HEK293T (cell line): ENCODE results near the gene DKK3.

Experiments used
- CTCF ChIA-PET: fragments of 350-600 bp; formaldehyde crosslinking; extraction: SDS; loops from one replicate; lab custom pipeline; 2021; ENCODE audit warnings: antibody characterized with exemption, inconsistent platforms; lab: Yijun Ruan, JAX
- POLR2A ChIA-PET: fragments of 350-600 bp; formaldehyde crosslinking; extraction: SDS; loops from one replicate; lab custom pipeline; 2020; ENCODE audit warnings: antibody characterized with exemption, inconsistent platforms; lab: Yijun Ruan, JAX
- DNase-seq: peaks from one replicate; pipeline ENCODE4 v3.0.0; 2012; ENCODE audit warnings: mixed read lengths; ENCODE audit errors: extremely low spot score
- ARNT ChIP-seq: fragments of 450-650 bp; IDR thresholded peaks from 2 replicates; pipeline ENCODE4 v1.6.1; 2017; ENCODE audit warnings: mild to moderate bottlenecking
- BHLHE40 ChIP-seq: fragments of 450-650 bp; IDR thresholded peaks from 2 replicates; pipeline ENCODE4 v1.6.1; 2016; ENCODE audit warnings: mild to moderate bottlenecking, moderate library complexity, borderline replicate concordance
- CTBP1 ChIP-seq: fragments of 450-650 bp; IDR thresholded peaks from 2 replicates; pipeline ENCODE4 v1.6.1; 2016; ENCODE audit warnings: borderline replicate concordance
- ELF4 ChIP-seq: fragments of 450-650 bp; IDR thresholded peaks from 2 replicates; pipeline ENCODE4 v1.6.1; 2017; ENCODE audit warnings: antibody characterized with exemption
- FOXA1 ChIP-seq: fragments of 450-650 bp; IDR thresholded peaks from 2 replicates; pipeline ENCODE4 v1.6.1; 2016; ENCODE audit warnings: mild to moderate bottlenecking
- FOXK2 ChIP-seq: fragments of 450-650 bp; IDR thresholded peaks from 2 replicates; pipeline ENCODE4 v1.6.1; 2016; ENCODE audit warnings: mild to moderate bottlenecking
- FOXM1 ChIP-seq: fragments of 450-650 bp; IDR thresholded peaks from 2 replicates; pipeline ENCODE4 v1.6.1; 2017; ENCODE audit warnings: mild to moderate bottlenecking, borderline replicate concordance
- HDGF ChIP-seq: fragments of 450-650 bp; IDR thresholded peaks from 2 replicates; pipeline ENCODE4 v1.6.1; 2017; ENCODE audit warnings: antibody characterized with exemption, borderline replicate concordance
- L3MBTL2 ChIP-seq: fragments of 450-650 bp; conservative IDR thresholded peaks from 2 replicates; pipeline ENCODE4 v1.6.1; 2016; ENCODE audit warnings: mild to moderate bottlenecking
- LEF1 ChIP-seq: fragments of 450-650 bp; IDR thresholded peaks from 2 replicates; pipeline ENCODE4 v1.6.1; 2017; ENCODE audit warnings: mild to moderate bottlenecking, borderline replicate concordance
- NFRKB ChIP-seq: fragments of 450-650 bp; IDR thresholded peaks from 2 replicates; pipeline ENCODE4 v1.6.1; 2016; ENCODE audit warnings: mild to moderate bottlenecking, moderate library complexity
- SP1 ChIP-seq: fragments of 450-650 bp; IDR thresholded peaks from 2 replicates; pipeline ENCODE4 v1.6.1; 2017
- SUZ12 ChIP-seq: fragments of 450-650 bp; IDR thresholded peaks from 2 replicates; pipeline ENCODE4 v1.6.1; 2016; ENCODE audit warnings: mild to moderate bottlenecking
- TARDBP ChIP-seq: fragments of 450-650 bp; IDR thresholded peaks from 2 replicates; pipeline ENCODE4 v1.6.1; 2016
- ZNF384 ChIP-seq: fragments of 450-650 bp; IDR thresholded peaks from 2 replicates; pipeline ENCODE4 v1.6.1; 2016
- TF ChIP-seq, protein P1 (sequence below): fragments of 450-650 bp; IDR thresholded peaks from 2 replicates; pipeline ENCODE4 v1.6.1; 2016

The DKK3 gene

DNA sequence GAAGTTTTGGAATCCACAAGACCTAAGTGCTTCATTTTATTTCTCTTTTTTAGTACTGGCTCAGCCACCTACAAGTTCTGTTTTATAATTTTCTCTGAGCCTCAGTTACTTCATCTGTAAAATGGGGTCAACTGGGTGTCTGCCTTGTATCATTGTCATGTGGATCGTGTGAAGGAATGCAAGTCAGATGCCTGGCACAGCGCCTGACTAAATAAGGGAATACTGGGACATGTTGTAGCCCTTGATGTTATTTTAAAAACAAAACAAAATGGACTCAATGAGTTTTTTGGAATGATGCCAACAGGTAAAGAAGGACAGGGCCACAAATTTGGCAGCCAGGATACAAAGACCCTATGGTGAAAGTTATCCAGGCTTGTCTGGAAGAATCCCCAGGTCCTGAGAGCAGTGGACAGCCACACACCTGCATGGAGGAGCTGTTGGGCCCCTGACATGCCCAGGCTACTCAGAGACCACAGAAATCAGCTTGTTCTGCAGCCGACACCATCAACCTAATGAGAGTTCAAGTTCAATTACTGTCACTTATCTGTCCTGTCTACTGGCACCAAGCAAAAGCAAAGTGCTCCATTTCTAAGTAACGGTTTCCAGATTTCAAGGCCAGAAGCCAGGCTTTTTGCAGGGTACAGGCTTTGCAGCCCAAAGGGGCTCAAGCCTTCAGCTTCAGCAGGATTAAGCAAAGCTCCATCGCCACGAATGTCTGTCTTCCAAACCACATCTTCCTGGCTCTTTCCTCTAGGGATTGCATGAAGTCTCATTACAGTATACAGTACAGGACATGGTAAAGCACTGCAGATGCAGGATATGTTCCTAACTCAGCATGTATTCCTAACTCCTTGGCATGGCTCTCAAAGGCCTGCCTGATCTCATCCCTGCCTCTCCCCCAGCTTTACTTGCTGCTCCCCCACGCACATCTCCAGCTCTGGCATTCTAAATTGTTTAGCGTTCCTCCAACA lies 18.4 kb downstream of the DKK3 start:
- DNase-seq, result no peak
- ChIA-PET POLR2A (interaction anchor here (0.6 kb wide), 1 partner anchor 509 kb away, joined by 3 read pairs; no protein-coding TSS in a partner anchor), CTCF (no interaction called here)
- TF ChIP-seq LEF1, result no peak
- TF ChIP-seq ZNF384, result no peak
- TF ChIP-seq FOXA1, result no peak
- no peak for TF ChIP-seq BHLHE40
- TF ChIP-seq L3MBTL2, result no peak
- TF ChIP-seq HDGF, result no peak
- TF ChIP-seq NFRKB, result no peak
- TF ChIP-seq CTBP1, result no peak
- no peak for TF ChIP-seq FOXK2
- no peak for TF ChIP-seq ARNT
- no peak for TF ChIP-seq SP1
- TF ChIP-seq, protein P1, sequence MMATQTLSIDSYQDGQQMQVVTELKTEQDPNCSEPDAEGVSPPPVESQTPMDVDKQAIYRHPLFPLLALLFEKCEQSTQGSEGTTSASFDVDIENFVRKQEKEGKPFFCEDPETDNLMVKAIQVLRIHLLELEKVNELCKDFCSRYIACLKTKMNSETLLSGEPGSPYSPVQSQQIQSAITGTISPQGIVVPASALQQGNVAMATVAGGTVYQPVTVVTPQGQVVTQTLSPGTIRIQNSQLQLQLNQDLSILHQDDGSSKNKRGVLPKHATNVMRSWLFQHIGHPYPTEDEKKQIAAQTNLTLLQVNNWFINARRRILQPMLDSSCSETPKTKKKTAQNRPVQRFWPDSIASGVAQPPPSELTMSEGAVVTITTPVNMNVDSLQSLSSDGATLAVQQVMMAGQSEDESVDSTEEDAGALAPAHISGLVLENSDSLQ, result no peak

DNA sequence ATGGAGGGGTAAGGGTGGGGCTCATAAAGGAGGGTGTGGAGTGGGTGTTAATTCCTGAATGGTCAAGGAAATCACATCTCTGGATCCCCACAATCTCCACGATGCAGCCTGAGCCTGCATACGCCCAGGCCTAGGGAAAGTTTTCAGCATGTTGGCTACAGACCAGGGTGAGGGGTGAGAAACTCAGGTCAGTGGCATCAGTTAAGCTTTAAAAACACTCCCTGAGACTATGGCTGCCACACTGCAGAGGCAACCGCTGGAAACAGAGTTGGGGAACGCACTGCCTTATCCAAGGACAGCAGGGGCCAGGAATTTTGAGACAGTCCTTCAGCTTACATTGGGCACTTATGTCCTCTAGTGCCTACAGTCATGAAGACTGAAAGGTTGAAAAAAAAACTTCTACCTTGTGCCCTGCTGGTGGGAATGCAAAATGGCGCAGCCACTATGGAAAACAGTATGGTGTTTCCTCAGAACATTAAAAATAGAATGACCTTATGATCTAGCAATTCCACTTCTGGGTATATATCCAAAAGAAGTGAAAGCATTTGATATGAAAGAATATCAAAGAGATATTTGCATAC lies 19.7 kb downstream of the DKK3 start:
- CTCF ChIA-PET, result no interaction called here
- POLR2A ChIA-PET, result no interaction called here
- DNase-seq, result no peak
- no peak for TF ChIP-seq NFRKB
- TF ChIP-seq FOXA1, result no peak
- no peak for TF ChIP-seq ARNT
- TF ChIP-seq CTBP1, result no peak
- TF ChIP-seq LEF1, result no peak
- TF ChIP-seq FOXM1, result no peak
- TF ChIP-seq L3MBTL2, result no peak
- TF ChIP-seq ZNF384, result no peak
- TF ChIP-seq, protein P1, result no peak
- no peak for TF ChIP-seq HDGF
- TF ChIP-seq BHLHE40, result no peak
- no peak for TF ChIP-seq ELF4
- TF ChIP-seq SP1, result no peak
- TF ChIP-seq SUZ12, result no peak

DNA sequence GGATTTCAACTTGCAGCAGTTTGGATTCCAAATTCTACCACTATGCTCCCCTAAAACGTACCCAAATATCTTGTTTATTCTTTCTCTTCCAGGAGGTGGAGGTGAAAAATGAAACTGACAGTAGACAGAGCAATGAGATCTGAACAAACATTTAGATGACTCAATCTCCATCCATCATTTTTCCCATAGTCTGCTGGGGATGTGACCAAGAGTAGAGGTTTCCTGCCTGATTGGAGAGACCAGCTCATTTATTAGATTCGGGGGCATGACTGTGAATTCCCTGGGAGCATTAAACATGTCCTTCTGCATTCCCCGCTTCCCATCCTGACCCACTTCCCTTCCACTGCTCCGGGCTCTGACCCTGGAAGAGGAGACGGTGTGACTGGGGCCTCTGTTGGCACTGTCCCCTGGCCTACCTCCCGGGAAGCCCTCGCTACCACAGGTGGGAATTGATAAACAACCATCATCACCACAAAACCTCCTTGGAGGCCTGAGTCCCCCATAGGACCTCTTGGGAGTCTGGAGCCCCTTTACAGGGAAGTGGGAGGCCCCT lies 20.3 kb downstream of the DKK3 start:
- TF ChIP-seq FOXM1 (no peak), ARNT (no peak), FOXA1 (no peak), ZNF384 (no peak), L3MBTL2 (no peak), ELF4 (no peak), HDGF (no peak), FOXK2 (no peak), TARDBP (no peak), LEF1 (no peak), SUZ12 (no peak), SP1 (no peak), BHLHE40 (no peak), CTBP1 (no peak), NFRKB (no peak)
- TF ChIP-seq, protein P1, result no peak
- CTCF ChIA-PET, result no interaction called here
- DNase-seq, result no peak
- POLR2A ChIA-PET, result no interaction called here

GRCh38 chr11:11987503-11988022 lies 20.9 kb downstream of the DKK3 start:
- CTCF ChIA-PET, result no interaction called here
- POLR2A ChIA-PET, result no interaction called here
- TF ChIP-seq ELF4 (no peak), L3MBTL2 (0 out of 2 replicates have a peak, but pooled peaks have one; percentile 12)
- DNase-seq, result no peak

- ChIA-PET CTCF (interaction anchor here (0.6 kb wide), 1 partner anchor 721 kb away, joined by 3 read pairs; no protein-coding TSS in a partner anchor), POLR2A (no interaction called here)
- TF ChIP-seq ARNT (no peak), FOXA1 (no peak), SUZ12 (no peak), ELF4 (no peak), ZNF384 (no peak), LEF1 (no peak), L3MBTL2 (no peak), FOXK2 (no peak)
- TF ChIP-seq, protein P1, result no peak
- no peak for DNase-seq
Measured at GRCh38 chr11:11985954-11986949, 22.2 kb downstream of the DKK3 start.
